Inferior parietal cortex (tissue), 1 donor: ENCODE results near the gene PCDHB12.
"Not testable (repeated sequence)": the region's sequence is repeated elsewhere in the genome, so short reads cannot be mapped to it uniquely, and the experiment has no call there.

Source experiments
- DNase-seq: peaks from one replicate; pipeline ENCODE4 v3.0.0-alpha.2; 2016; ENCODE audit errors: extremely low spot score

PCDHB12 gene

GRCh38 chr5:141208478-141208877 is at the start of gene PCDHB12:
PCDHB12 (plus strand) TSS chr5:141208719; CDS start chr5:141208908, 189 bp downstream.
- DNase-seq = peak; percentile 6

GRCh38 chr5:141172381-141173204 is 35.9 kb upstream of the PCDHB12 start, which contains the start of gene PCDHB7:
PCDHB7 (plus strand) TSS chr5:141172644; CDS start chr5:141172836, 192 bp downstream.
- peak; percentile 59 for DNase-seq

DNA sequence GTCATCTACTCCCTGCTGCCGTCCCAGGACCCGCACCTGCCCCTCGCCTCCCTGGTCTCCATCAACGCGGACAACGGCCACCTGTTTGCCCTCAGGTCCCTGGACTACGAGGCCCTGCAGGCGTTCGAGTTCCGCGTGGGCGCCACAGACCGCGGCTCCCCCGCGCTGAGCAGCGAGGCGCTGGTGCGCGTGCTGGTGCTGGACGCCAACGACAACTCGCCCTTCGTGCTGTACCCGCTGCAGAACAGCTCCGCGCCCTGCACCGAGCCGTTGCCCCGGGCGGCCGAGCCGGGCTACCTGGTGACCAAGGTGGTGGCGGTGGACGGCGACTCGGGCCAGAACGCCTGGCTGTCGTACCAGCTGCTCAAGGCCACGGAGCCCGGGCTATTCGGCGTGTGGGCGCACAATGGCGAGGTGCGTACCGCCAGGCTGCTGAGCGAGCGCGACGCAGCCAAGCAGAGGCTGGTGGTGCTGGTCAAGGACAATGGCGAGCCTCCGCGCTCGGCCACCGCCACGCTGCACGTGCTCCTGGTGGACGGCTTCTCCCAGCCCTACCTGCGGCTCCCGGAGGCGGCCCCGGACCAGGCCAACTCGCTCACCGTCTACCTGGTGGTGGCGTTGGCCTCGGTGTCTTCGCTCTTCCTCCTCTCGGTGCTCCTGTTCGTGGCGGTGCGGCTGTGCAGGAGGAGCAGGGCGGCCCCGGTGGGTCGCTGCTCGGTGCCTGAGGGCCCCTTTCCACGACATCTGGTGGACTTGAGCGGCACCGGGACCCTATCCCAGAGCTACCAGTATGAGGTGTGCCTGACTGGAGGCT is 34.0 kb upstream of the PCDHB12 start:
- DNase-seq = not testable (repeated sequence)

GRCh38 chr5:141175933-141176332 is 32.6 kb upstream of the PCDHB12 start:
- DNase-seq = no peak

DNA sequence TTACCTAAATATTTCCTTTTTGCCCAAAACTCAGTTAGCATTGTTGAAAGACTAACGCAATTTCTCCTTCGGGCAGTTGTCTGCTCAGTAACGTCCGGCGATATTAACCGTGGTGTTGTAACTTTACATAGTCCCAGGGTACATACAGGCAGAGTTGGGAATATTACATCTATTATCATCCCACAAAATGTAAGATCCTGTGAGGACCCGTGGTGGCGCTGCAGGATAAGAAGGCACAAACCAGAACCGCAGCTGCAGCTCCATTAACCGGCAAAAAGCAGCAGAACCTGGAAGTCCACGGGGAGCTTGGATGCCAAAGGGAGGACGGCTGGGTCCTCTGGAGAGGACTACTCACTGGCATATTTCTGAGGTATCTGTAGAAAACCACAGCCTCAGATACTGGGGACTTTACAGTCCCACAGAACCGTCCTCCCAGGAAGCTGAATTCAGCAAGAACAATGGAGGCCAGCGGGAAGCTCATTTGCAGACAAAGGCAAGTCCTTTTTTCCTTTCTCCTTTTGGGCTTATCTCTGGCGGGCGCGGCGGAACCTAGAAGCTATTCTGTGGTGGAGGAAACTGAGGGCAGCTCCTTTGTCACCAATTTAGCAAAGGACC is 30.8 kb upstream of the PCDHB12 start, which contains the start of gene PCDHB8:
PCDHB8 (plus strand) TSS at position 214 of the 615 bp plus-strand sequence; CDS start at position 459, 245 bp downstream.
- DNase-seq = not testable (repeated sequence)

DNA sequence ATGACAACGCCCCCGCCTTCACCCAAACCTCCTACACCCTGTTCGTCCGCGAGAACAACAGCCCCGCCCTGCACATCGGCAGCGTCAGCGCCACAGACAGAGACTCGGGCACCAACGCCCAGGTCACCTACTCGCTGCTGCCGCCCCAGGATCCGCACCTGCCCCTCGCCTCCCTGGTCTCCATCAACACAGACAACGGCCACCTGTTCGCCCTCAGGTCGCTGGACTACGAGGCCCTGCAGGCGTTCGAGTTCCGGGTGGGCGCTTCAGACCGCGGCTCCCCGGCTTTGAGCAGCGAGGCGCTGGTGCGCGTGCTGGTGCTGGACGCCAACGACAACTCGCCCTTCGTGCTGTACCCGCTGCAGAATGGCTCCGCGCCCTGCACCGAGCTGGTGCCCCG is 29.1 kb upstream of the PCDHB12 start:
- not testable (repeated sequence) for DNase-seq

DNA sequence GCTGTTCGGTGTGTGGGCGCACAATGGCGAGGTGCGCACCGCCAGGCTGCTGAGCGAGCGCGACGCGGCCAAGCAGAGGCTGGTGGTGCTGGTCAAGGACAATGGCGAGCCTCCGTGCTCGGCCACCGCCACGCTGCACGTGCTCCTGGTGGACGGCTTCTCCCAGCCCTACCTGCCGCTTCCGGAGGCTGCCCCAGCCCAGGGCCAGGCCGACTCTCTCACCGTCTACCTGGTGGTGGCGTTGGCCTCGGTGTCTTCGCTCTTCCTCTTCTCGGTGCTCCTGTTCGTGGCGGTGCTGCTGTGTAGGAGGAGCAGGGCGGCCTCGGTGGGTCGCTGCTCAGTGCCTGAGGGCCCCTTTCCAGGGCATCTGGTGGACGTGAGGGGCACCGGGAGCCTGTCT is 28.6 kb upstream of the PCDHB12 start:
- DNase-seq = not testable (repeated sequence)

DNA sequence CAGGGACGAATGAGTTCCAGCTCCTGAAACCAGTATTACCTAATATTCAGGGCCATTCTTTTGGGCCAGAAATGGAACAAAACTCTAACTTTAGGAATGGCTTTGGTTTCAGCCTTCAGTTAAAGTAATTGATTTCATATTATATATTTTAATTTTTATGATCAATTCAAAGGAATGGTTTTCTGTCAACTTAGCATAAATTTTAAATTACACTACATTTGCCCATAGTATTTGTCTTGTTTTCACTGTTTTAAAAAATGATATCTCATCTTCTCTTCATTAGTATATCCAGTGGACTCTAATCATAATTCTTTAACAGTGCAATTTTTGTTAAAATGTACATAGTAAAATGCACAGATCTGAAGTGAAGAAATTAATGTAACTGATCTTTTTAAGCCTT is 28.2 kb upstream of the PCDHB12 start:
- DNase-seq = no peak

- DNase-seq = peak; percentile 39
These were observed 26.3 kb upstream of the PCDHB12 start, which contains the start of gene PCDHB16 for GRCh38 chr5:141182248-141182647. PCDHB16 (plus strand) TSS chr5:141182387; CDS start chr5:141182560, 173 bp downstream.

DNA sequence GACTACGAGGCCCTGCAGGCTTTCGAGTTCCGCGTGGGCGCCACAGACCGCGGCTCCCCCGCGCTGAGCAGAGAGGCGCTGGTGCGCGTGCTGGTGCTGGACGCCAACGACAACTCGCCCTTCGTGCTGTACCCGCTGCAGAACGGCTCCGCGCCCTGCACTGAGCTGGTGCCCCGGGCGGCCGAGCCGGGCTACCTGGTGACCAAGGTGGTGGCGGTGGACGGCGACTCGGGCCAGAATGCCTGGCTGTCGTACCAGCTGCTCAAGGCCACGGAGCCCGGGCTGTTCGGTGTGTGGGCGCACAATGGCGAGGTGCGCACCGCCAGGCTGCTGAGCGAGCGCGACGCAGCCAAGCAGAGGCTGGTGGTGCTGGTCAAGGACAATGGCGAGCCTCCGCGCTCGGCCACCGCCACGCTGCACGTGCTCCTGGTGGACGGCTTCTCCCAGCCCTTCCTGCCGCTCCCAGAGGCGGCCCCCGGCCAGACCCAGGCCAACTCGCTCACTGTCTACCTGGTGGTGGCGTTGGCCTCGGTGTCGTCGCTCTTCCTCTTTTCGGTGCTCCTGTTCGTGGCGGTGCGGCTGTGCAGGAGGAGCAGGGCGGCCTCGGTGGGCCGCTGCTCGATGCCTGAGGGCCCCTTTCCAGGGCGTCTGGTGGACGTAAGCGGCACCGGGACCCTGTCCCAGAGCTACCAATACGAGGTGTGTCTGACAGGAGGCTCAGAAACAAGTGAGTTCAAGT is 24.2 kb upstream of the PCDHB12 start:
- DNase-seq = not testable (repeated sequence)

DNA sequence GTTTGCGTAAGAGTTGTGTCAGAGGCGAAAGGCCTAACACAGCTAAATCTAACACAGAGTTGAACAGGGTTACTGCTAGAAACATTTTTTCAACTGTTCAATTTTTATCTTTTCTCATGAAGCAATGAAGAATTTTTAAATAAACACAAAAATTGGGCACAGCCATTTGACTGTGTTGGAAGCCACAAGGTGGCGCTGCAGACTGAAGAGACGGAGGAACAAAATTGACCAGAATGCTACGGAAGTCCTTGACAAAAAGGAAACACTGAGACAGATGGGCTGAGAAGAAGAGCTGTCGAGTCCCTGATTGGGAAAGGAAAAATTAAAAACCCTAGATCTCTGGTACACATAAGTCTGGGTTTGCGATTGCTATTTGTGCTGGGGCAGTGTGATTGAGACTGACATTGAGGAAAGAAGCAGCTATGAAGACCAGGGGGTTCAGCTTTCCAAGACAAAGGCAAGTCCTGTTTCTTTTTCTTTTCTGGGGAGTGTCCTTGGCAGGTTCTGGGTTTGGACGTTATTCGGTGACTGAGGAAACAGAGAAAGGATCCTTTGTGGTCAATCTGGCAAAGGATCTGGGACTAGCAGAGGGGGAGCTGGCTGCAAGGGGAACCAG is 21.5 kb upstream of the PCDHB12 start, which contains the start of gene PCDHB9:
PCDHB9 (plus strand) TSS at position 265 of the 616 bp plus-strand sequence; CDS start at position 423, 158 bp downstream.
- peak; percentile 25 for DNase-seq

DNA sequence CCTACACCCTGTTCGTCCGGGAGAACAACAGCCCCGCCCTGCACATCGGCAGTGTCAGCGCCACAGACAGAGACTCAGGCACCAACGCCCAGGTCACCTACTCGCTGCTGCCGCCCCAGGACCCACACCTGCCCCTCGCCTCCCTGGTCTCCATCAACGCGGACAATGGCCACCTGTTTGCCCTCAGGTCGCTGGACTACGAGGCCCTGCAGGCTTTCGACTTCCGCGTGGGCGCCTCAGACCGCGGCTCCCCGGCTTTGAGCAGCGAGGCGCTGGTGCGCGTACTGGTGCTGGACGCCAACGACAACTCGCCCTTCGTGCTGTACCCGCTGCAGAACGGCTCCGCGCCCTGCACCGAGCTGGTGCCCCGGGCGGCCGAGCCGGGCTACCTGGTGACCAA is 19.8 kb upstream of the PCDHB12 start:
- DNase-seq = not testable (repeated sequence)

DNA sequence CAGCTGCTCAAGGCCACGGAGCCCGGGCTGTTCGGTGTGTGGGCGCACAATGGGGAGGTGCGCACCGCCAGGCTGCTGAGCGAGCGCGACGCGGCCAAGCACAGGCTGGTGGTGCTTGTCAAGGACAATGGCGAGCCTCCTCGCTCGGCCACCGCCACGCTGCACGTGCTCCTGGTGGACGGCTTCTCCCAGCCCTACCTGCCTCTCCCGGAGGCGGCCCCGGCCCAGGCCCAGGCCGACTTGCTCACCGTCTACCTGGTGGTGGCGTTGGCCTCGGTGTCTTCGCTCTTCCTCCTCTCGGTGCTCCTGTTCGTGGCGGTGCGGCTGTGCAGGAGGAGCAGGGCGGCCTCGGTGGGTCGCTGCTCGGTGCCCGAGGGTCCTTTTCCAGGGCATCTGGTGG is 19.4 kb upstream of the PCDHB12 start:
- DNase-seq = not testable (repeated sequence)

GRCh38 chr5:141192110-141192725 is 16.3 kb upstream of the PCDHB12 start, which contains the start of gene PCDHB10:
PCDHB10 (plus strand) TSS chr5:141192353; CDS start chr5:141192553, 200 bp downstream.
- peak; percentile 59 for DNase-seq

DNA sequence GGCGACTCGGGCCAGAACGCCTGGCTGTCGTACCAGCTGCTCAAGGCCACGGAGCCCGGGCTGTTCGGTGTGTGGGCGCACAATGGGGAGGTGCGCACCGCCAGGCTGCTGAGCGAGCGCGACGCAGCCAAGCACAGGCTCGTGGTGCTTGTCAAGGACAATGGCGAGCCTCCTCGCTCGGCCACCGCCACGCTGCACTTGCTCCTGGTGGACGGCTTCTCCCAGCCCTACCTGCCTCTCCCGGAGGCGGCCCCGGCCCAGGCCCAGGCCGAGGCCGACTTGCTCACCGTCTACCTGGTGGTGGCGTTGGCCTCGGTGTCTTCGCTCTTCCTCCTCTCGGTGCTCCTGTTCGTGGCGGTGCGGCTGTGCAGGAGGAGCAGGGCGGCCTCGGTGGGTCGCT is 14.2 kb upstream of the PCDHB12 start:
- DNase-seq = not testable (repeated sequence)

GRCh38 chr5:141196363-141196762 is 12.2 kb upstream of the PCDHB12 start:
- DNase-seq = no peak

DNA sequence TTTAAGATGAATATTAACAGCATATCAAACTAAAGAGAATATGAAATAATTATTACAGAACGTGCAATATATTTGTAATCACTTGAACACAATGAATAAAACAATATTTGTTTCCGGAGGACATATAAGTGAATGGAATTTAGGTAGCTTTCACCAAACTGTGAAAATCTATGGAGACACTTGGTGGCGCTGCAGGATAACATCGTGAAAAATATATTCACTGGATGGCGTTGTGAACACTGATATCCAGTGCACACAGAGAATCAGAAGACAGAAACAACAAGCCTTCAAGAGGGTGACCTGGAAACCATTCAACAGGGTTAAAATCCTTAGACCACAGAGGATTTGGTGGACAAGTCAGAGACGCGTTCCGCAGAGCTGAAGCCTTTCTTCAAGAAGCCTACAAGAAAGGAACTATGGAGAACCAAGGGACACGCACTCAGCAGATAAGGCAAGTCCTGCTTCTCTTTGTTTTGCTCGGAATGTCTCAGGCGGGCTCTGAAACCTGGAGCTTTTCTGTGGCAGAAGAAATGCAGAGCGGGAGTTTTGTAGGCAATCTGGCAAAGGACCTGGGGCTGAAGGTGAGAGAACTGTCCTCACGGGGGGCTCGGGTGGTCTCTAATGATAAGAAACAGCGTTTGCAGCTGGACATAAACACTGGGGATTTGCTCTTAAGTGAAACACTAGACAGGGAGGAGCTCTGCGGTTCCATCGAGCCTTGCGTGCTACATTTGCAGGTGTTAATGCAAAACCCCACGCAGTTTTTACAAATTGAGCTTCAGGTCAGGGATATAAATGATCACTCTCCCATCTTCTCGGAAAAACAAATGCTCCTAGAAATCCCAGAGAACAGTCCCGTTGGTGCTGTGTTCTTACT is 8.9 kb upstream of the PCDHB12 start, which contains the start of gene PCDHB11:
PCDHB11 (plus strand) TSS at position 269 of the 877 bp plus-strand sequence; CDS start at position 417, 148 bp downstream.
- no peak for DNase-seq

- not testable (repeated sequence) for DNase-seq
These were observed 7.4 kb upstream of the PCDHB12 start for GRCh38 chr5:141201126-141201525.

DNA sequence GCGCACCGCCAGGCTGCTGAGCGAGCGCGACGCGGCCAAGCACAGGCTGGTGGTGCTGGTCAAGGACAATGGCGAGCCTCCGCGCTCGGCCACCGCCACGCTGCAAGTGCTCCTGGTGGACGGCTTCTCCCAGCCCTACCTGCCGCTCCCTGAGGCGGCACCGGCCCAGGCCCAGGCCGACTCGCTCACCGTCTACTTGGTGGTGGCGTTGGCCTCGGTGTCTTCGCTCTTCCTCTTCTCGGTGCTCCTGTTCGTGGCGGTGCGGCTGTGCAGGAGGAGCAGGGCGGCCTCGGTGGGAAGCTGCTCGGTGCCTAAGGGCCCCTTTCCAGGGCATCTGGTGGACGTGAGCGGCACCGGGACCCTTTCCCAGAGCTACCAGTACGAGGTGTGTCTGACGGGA is 6.9 kb upstream of the PCDHB12 start:
- not testable (repeated sequence) for DNase-seq
